GM18507 (cell line): ENCODE data around the gene CNGA3.
"Not testable (repeated sequence)": the region's sequence is repeated elsewhere in the genome, so short reads cannot be mapped to it uniquely, and the experiment has no call there.

Experiments
- DNase-seq: peaks from one replicate; pipeline ENCODE4 v3.0.0; 2011; ENCODE audit warnings: low read depth; ENCODE audit not compliant: insufficient read length; ENCODE audit errors: extremely low spot score
- FAIRE-seq: peaks from 2 replicates; lab custom pipeline; 2011; peaks lifted over from hg19 to GRCh38; lab: Jason Lieb, UNC

Gene CNGA3

GRCh38 chr2:98391581-98392270 is 45.5 kb downstream of the CNGA3 start:
- no peak for FAIRE-seq

GRCh38 chr2:98393354-98393753 is 47.1 kb downstream of the CNGA3 start:
- DNase-seq (no peak), FAIRE-seq (no peak)

More at GRCh38 chr2:98391581-98392270, 45.5 kb downstream of the CNGA3 start:
- no peak for DNase-seq

- DNase-seq (no peak), FAIRE-seq (no peak)
These were observed 48.4 kb downstream of the CNGA3 start for GRCh38 chr2:98394595-98395153.

GRCh38 chr2:98395977-98396376 is 49.7 kb downstream of the CNGA3 start:
- FAIRE-seq = no peak
- DNase-seq = no peak

GRCh38 chr2:98396745-98397355 is 50.6 kb downstream of the CNGA3 start:
- FAIRE-seq (no peak), DNase-seq (no peak)

- FAIRE-seq (no peak), DNase-seq (no peak)
These were observed 52.9 kb downstream of the CNGA3 start for GRCh38 chr2:98399140-98399539.

GRCh38 chr2:98403878-98404277 is 57.6 kb downstream of the CNGA3 start:
- DNase-seq (no peak), FAIRE-seq (no peak)

GRCh38 chr2:98404556-98405250 is 58.4 kb downstream of the CNGA3 start:
- DNase-seq (no peak), FAIRE-seq (no peak)

GRCh38 chr2:98405301-98405700 is 59.0 kb downstream of the CNGA3 start:
- DNase-seq = no peak

GRCh38 chr2:98408155-98408554 is 61.9 kb downstream of the CNGA3 start:
- FAIRE-seq = no peak
- DNase-seq = no peak

More at GRCh38 chr2:98405301-98405700, 59.0 kb downstream of the CNGA3 start:
- FAIRE-seq = no peak

GRCh38 chr2:98412751-98413458 is 66.6 kb downstream of the CNGA3 start:
- FAIRE-seq (peak; percentile 90), DNase-seq (peak; percentile 23)

- FAIRE-seq, DNase-seq: not testable (repeated sequence)
These were observed 68.0 kb downstream of the CNGA3 start for GRCh38 chr2:98414246-98414645.

GRCh38 chr2:98415719-98416248 is 69.5 kb downstream of the CNGA3 start:
- DNase-seq, FAIRE-seq: not testable (repeated sequence)

GRCh38 chr2:98416383-98417159 is 70.3 kb downstream of the CNGA3 start:
- DNase-seq (no peak), FAIRE-seq (no peak)

- DNase-seq (no peak), FAIRE-seq (no peak)
These were observed 73.3 kb downstream of the CNGA3 start for GRCh38 chr2:98419544-98419943.

GRCh38 chr2:98419977-98420725 is 73.9 kb downstream of the CNGA3 start:
- no peak for FAIRE-seq

GRCh38 chr2:98422449-98422848 is 76.2 kb downstream of the CNGA3 start:
- FAIRE-seq (no peak), DNase-seq (no peak)

More at GRCh38 chr2:98419977-98420725, 73.9 kb downstream of the CNGA3 start:
- DNase-seq = no peak

GRCh38 chr2:98426771-98427170 is 80.5 kb downstream of the CNGA3 start:
- FAIRE-seq (no peak), DNase-seq (no peak)
